PC-9 (cell line): ENCODE measurements around the gene ZNF41. TPM values are rescaled to one million over a fixed set of nuclear protein-coding genes. Genes with fewer than 3 reads are reported as not detected.
"Not testable (repeated sequence)": the region's sequence is repeated elsewhere in the genome, so short reads cannot be mapped to it uniquely, and the experiment has no call there.

Experiments
- BruUV-seq: library from RNA; stranded (reverse); fragments of 400-500 nt; replicated peaks from 2 replicates; lab custom pipeline; 2021; lab: Mats Ljungman, UMichigan
- CTCF ChIA-PET: fragments of 300-600 bp; sonication (Branson Sonifier 250); formaldehyde crosslinking; loops from one replicate; lab custom pipeline; 2022; ENCODE audit warnings: antibody characterized with exemption; lab: Charles Lee
- POLR2A ChIA-PET: fragments of 300-600 bp; sonication (Branson Sonifier 250); formaldehyde crosslinking; loops from one replicate; lab custom pipeline; 2022; ENCODE audit warnings: antibody characterized with exemption; ENCODE audit not compliant: unreplicated experiment; lab: Charles Lee
- DNase-seq, 2 experiments: peaks; one replicate each; pipeline versions ENCODE4 v3.0.0 to v3.0.0-alpha.2; 2015 to 2022; ENCODE audit warnings: mixed read lengths in 1 of 2
- H2AFZ ChIP-seq: fragments of 200-600 bp; sonication (generic); 2 replicates; pipeline ENCODE4 v1.8.1; 2017; ENCODE audit warnings: antibody characterized with exemption
- H3F3A ChIP-seq: fragments of 200-600 bp; sonication (generic); 2 replicates; pipeline ENCODE4 v1.8.1; 2017; ENCODE audit warnings: antibody characterized with exemption, mild to moderate bottlenecking, low read depth; ENCODE audit not compliant: insufficient read depth
- H3K27ac ChIP-seq: fragments of 200-600 bp; sonication (generic); 2 replicates; pipeline ENCODE4 v1.6.1; 2016; ENCODE audit warnings: mixed run types
- H3K27me3 ChIP-seq: fragments of 200-600 bp; sonication (generic); 2 replicates; pipeline ENCODE4 v1.6.1; 2016; ENCODE audit warnings: low read depth, mixed run types; ENCODE audit not compliant: insufficient read depth
- H3K36me3 ChIP-seq: fragments of 200-600 bp; sonication (generic); 2 replicates; pipeline ENCODE4 v1.6.1; 2016; ENCODE audit warnings: low read depth, mixed run types
- H3K4me1 ChIP-seq: fragments of 200-600 bp; sonication (generic); replicated peaks from 2 replicates; pipeline ENCODE4 v1.6.1; 2016; ENCODE audit warnings: mixed run types; ENCODE audit not compliant: insufficient read depth
- H3K4me2 ChIP-seq: fragments of 200-600 bp; sonication (generic); 2 replicates; pipeline ENCODE4 v1.6.1; 2017; ENCODE audit warnings: mixed run types
- H3K4me3 ChIP-seq: fragments of 200-600 bp; sonication (generic); 2 replicates; pipeline ENCODE4 v1.6.1; 2016; ENCODE audit warnings: mixed run types
- H3K79me2 ChIP-seq: fragments of 200-600 bp; sonication (generic); 2 replicates; pipeline ENCODE4 v1.6.1; 2017; ENCODE audit warnings: low read depth, mixed run types
- H3K9me2 ChIP-seq: fragments of 200-600 bp; sonication (generic); 2 replicates; pipeline ENCODE4 v1.8.1; 2017; ENCODE audit warnings: mild to moderate bottlenecking; ENCODE audit not compliant: insufficient read depth
- H3K9me3 ChIP-seq: fragments of 200-600 bp; sonication (generic); 2 replicates; pipeline ENCODE4 v1.8.1; 2016; ENCODE audit warnings: low read depth; ENCODE audit not compliant: insufficient read depth
- H4K20me1 ChIP-seq: fragments of 200-600 bp; sonication (generic); 2 replicates; pipeline ENCODE4 v1.8.1; 2017; ENCODE audit not compliant: insufficient read depth
- EZH2 ChIP-seq: fragments of 200-600 bp; sonication (generic); IDR thresholded peaks from 2 replicates; pipeline ENCODE4 v1.8.0; 2017; ENCODE audit warnings: antibody characterized with exemption, low read depth
- intact Hi-C: fragments of 100-400 bp; cut with micrococcal nuclease; formaldehyde crosslinking; loops from one replicate; pipeline ENCODE4 v1.10.0; 2022; ENCODE audit not compliant: unreplicated experiment
- total RNA-seq: library from RNA; stranded (reverse); gene quantifications from 2 replicates; pipeline ENCODE4 v1.2.3, GENCODE V29; 2021
- TF ChIP-seq, protein P1 (sequence below): fragments of 200-600 bp; sonication (generic); conservative IDR thresholded peaks from 2 replicates; pipeline ENCODE4 v1.6.1; 2017; ENCODE audit warnings: mixed run types, antibody characterized with exemption, mild to moderate bottlenecking, moderate library complexity

ZNF41 gene
- total RNA-seq, 1 experiment from 2014 or later, result 3.1 TPM

DNA sequence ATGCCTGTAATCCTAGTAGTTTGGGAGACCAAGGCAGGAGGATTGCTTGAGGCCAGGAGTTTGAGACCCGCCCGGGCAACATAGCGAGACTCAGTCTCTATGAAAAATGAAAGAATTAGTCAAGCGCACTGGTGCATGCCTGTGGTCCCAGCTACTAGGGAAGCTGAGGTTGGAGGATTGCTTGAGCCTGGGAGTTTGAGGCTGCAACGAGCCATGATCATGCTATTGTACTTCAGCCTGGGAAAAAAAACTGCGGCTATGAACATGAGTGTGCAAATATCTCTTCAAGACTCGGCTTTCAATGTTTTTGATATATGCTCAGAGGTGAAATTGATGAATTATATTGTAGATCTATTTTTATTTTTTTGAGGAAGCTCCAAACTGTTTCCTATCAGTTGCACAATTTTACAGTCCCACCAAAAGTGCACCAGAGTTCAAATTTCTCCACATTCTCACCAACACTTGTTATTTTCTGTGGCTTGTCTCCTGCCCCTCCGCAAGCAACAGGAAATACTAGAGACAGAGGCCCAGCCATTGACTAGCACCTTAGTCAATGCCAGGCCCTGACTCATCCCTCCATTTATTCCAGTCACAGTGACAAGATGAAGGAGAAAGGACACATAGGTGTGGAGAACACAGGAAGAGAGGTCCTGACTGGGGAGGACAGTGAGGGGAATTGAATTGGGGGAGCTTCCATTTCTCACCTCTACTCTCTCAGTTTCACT, 33.1 kb upstream of the ZNF41 start:
- H3K36me3 ChIP-seq, result no peaks in the 10 kb centered on the region
- no peaks in the 10 kb centered on the region for H4K20me1 ChIP-seq
- CTCF ChIA-PET, result no interaction called here
- H3K9me2 ChIP-seq, result no peaks in the 10 kb centered on the region
- no peak overlapping the region for H3K4me3 ChIP-seq
- no peak overlapping the region for H3K4me2 ChIP-seq
- no TSS peak for BruUV-seq
- intact Hi-C loops, result no loop called here
- H3K27me3 ChIP-seq, result no peaks in the 10 kb centered on the region
- DNase-seq, result no peak
- no peak for TF ChIP-seq EZH2
- TF ChIP-seq, protein P1, sequence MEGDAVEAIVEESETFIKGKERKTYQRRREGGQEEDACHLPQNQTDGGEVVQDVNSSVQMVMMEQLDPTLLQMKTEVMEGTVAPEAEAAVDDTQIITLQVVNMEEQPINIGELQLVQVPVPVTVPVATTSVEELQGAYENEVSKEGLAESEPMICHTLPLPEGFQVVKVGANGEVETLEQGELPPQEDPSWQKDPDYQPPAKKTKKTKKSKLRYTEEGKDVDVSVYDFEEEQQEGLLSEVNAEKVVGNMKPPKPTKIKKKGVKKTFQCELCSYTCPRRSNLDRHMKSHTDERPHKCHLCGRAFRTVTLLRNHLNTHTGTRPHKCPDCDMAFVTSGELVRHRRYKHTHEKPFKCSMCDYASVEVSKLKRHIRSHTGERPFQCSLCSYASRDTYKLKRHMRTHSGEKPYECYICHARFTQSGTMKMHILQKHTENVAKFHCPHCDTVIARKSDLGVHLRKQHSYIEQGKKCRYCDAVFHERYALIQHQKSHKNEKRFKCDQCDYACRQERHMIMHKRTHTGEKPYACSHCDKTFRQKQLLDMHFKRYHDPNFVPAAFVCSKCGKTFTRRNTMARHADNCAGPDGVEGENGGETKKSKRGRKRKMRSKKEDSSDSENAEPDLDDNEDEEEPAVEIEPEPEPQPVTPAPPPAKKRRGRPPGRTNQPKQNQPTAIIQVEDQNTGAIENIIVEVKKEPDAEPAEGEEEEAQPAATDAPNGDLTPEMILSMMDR, result no peak
- H2AFZ ChIP-seq, result no peak overlapping the region
- POLR2A ChIA-PET, result no interaction called here
- H3K79me2 ChIP-seq, result no peaks in the 10 kb centered on the region
- H3K27ac ChIP-seq, result peak overlapping the region; percentile 83
- H3K9me3 ChIP-seq, result no peaks in the 10 kb centered on the region
- no peaks in the 10 kb centered on the region for H3F3A ChIP-seq
- peaks cover 6% of the 10 kb centered on the region for H3K4me1 ChIP-seq

DNA sequence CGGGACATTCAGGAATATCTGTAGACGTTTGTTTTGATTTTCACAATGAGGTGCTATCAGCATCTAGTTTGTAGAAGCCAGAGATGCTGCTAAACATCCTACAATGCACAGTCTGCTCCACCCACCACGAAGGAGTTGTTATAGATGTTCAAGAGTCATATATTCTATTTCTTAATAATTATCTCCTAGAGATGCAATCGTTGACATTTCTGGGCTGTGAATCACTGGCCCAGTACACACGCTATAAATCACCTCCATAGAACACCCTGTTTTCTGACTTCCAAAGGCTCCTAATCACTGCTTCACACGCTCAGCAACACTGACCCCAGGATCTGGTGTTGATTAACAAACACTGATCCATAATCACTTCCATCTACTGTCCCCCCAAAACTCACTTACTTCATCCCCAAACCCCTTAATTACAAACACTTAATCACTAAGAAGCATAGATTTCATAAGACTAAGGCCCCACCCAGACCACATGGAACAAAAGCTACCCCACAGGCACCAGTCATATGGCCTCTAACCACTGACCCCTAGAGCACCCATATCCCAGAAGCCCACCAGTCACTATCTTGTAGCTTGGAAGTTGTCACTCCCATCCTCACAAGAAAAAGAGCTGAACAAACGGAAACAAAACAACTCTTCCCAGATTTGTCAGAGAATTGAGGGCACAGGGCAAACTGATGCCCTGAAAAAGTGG, 31.7 kb upstream of the ZNF41 start:
- no TSS peak for BruUV-seq
- Histone ChIP-seq H3K79me2 (no peaks in the 10 kb centered on the region), H3K27ac (peak overlapping the region; percentile 83), H3K9me3 (no peaks in the 10 kb centered on the region), H3K9me2 (no peaks in the 10 kb centered on the region), H3K4me1 (peaks cover 6% of the 10 kb centered on the region), H2AFZ (no peak overlapping the region), H3K4me3 (no peak overlapping the region), H3K27me3 (no peaks in the 10 kb centered on the region), H3K36me3 (no peaks in the 10 kb centered on the region), H4K20me1 (no peaks in the 10 kb centered on the region), H3F3A (no peaks in the 10 kb centered on the region), H3K4me2 (peak overlapping the region; percentile 36)
- CTCF ChIA-PET, result no interaction called here
- no peak for TF ChIP-seq EZH2
- TF ChIP-seq, protein P1, result no peak
- intact Hi-C loops, result no loop called here
- POLR2A ChIA-PET, result no interaction called here
- peak in 1 of 2 experiments; percentile 65 for DNase-seq

DNA sequence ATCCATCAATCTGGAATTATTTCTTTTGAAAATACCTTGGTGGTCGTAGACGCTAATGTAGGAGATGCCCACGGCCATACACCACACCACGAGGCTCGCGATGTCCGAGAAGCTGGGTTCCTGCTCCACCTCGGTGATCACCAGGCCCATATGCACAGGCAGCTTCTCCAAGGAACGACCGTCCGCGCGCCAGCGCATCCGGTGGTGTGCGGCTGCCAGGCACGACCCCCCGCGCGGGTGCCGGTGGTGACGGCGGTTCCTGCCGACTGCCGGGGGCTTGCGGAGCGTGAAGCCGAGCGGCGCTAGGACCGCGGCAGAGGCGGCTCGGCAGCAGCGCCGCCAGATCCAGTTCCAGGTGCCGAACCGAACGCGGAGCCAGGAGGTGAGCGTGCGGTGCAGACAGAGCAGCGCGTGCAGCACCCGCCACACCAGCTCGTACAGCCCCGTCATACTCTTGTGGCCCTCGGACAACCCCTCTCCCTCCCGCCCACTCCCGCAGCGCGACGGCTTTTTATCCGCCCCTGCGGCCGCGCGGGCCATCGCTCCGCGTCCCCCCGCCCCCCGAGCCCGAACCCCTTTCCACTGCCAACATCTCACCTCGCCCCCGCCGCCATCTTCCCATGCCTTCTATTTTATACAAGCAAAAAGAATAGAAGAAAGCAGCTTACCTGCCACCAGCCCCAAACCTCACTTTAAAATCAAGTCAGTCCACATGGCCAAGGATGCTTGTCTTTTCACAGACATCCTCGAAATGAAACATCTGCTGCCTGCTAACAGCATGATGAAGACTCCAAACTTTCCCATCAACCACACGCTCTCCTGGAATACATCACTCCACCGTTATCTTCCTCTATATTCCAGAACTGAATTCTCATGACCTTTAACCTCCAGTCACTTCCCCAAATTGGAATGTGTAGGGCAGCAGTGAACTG, 30.3 kb upstream of the ZNF41 start:
- H3K27ac ChIP-seq, DNase-seq, H4K20me1 ChIP-seq, CTCF ChIA-PET, H3K9me2 ChIP-seq, H3K4me3 ChIP-seq, H3K4me2 ChIP-seq, H3K79me2 ChIP-seq, H2AFZ ChIP-seq, H3K4me1 ChIP-seq, POLR2A ChIA-PET, H3F3A ChIP-seq, H3K36me3 ChIP-seq, H3K27me3 ChIP-seq, intact Hi-C loops, H3K9me3 ChIP-seq, BruUV-seq: not testable (repeated sequence)

DNA sequence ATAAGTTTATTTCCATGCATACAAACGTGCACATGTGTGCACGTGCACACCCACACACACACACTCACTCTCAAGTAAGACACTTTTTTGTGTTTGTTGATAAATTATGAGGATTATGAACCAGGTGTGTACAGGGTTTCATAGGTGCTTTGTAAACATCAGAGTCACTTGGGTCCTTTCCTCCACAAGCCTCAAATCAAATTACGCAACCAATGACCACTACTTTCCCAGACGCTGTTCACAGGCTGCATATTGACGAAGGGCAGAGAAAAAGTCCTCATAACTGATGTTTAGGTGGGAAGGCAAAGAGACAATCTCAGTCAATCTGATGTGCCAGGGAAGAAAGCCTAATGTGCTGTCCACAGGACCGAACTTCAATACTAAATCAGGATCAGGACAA, 29.4 kb upstream of the ZNF41 start:
- H3K4me2 ChIP-seq, H3K36me3 ChIP-seq, H3K27me3 ChIP-seq, H3F3A ChIP-seq, H4K20me1 ChIP-seq, intact Hi-C loops, H3K4me3 ChIP-seq, H3K9me2 ChIP-seq, H2AFZ ChIP-seq, H3K4me1 ChIP-seq, H3K79me2 ChIP-seq, H3K27ac ChIP-seq, CTCF ChIA-PET, H3K9me3 ChIP-seq, BruUV-seq, POLR2A ChIA-PET, DNase-seq: not testable (repeated sequence)
